GM19452 (cell line): Measurements from ENCODE around the gene DCTN1.
A peak's percentile ranks its signal among the peaks of the same experiment; 100 is the strongest.

Experiments used
- ATAC-seq: cut with Tn5 transposase; IDR thresholded peaks from one replicate; pipeline ENCODE4 v1.9.1; 2021; ENCODE audit not compliant: unreplicated experiment

Gene DCTN1

DNA sequence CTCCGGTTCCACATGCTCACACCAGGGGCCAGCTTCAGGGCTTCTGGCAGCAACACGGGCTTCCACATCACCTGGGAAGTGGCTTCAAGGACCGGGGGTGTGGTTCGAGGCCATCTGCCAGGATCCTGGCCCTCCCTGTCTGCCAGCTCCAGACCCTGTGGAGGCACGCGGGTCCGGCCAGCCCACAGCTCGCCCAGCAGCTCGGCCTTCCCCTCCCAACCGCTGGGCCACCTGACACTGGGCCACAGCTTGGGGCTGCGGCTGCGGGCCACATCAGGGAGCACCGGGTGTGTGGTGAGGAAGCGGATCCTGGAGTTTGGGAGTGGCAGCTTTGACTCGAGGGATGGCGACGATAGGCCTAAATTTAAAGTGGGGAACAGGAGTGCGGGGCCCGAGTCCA is 34.3 kb upstream of the DCTN1 start:
- ATAC-seq = no peak

DNA sequence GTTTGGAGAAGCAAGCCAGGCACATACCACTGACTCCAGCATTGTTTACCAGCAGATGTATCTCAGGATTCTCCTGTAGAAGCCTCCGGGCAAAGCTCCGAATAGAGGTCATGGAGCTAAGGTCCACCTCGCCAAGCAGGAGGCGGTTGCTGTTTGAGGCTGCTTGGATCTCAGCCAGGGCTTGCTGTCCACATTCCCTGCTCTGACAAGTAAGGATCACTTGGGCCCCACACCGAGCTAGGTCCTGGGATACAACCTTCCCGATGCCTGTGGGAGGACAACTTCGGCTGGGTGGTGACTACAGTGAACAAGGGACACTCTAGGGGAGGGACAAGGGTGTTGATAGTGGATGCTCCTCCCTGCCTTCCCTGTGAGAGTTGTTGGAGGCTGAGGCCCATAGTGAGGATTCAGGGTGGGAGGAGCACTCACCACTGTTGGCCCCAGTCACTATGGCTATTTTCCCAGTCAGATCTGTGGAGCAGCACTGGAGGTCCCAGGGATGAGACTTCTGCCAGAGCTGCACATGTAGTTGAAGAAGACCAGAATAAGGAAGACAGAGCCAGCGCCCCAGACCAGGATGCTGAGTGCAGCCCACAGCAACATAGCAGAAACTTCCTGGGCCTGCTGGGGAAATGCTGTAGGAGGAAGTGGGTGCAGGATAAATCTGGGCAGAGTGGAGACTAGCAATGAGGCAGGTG is 33.0 kb upstream of the DCTN1 start:
- ATAC-seq = no peak

DNA sequence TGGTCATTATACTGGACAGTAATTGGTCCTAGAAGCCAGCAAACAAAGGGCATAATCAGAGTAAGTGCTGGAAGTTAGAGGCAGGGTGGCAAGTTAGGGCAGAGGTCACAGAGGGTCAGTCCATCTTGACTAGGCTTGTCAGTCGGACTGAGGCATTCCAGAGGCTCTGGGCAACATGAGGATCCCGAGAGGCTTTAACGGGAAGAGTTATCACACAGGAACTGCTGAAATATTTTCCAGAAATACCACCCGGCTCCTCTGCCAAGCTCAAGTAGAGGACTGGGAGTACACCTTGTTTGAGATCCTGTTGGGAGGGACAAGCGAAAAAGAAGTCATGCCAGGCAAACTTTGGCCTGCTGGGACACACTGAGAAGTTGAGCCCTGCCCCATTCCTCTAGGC is 27.6 kb upstream of the DCTN1 start:
- ATAC-seq = no peak

DNA sequence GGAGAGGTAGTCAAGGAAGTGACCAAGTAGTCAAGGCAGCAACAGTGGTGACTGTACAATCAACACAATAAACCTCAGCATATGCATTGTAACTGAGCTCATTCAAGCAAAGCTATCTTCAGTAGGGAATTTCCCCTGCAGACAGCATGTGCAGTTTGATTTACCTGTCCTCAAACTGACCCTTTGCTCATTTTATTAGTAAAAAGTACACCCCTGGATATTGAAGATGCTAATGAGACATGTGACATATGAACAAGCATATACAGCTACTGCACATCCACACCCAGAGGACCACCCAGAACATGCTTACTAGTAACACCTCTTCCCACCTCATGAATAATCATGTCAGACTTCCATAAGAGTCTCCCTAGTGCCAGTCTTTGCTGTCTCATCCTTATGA is 25.9 kb upstream of the DCTN1 start:
- ATAC-seq = no peak

DNA sequence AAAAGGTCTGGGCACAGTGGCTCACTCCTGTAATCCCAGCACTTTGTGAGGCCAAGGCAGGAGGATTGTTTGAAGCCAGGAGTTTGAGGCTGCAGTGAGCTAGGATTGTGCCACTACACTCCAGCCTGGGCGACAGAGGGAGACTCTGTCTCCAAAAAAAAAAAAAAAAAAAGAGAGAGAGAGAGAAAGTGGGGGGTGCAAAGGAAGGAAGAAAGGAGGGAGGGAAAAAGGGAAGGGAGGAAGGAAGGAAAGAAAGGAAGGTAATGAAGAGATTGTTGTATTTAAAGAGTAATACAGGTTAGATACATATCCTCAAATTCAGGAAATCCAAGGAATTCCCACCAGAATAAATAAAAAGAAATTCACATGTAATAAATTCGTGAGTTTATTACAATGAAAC is 21.8 kb upstream of the DCTN1 start:
- no peak for ATAC-seq

DNA sequence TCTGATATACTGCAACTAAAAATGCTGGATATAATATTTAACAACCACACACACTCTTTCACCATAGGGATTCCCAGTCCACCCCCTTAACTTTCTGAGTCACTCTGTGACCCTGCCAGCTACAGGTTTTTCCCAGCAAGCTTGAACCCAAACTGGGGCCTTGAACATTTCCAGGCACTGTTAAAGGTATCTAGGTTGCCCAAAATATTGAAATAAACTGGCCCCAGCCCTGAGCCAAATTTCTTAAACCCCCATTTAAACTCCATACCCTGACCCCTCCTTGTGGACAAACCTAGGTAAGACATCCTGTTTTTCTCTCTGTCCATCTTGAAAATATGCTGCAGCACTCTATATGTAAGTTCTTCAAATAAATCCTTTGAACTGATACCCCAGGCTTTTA is 19.7 kb upstream of the DCTN1 start:
- no peak for ATAC-seq

DNA sequence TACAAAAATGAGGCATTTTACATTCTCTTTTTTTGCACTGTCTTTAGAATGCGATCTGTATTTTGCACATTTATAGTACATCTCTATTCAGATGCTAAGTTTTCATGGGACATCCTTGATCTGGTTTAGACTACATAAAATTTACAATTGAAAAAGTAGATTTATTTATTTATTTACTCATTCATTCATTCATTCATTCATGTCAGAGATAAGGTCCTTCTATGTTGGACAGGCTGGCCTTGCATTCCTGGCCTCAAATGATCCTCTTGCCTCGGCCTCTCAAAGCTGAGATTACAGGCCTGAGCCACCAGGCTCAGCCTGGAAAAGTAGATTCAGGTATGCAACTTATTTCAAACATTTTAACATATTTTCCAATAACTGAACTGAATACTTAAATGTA is 16.0 kb upstream of the DCTN1 start:
- ATAC-seq = no peak

DNA sequence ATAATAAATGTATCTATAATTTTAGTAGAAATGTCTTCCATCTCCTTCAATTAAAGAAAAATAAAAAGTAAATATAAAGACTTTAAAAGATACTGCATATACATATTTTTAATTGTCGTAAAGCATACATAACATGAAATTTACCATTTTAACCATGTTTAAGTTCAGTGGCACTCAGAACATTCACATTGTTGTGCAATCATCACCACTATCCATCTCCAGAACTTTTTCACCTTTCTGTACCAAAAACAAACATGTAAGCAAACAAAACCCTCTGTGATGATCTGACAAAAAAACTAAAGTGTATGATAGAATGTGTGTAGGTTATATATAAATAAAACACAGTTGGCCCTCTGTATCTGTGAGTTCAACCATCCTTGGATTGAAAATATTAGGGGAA is 13.4 kb upstream of the DCTN1 start:
- ATAC-seq = no peak

DNA sequence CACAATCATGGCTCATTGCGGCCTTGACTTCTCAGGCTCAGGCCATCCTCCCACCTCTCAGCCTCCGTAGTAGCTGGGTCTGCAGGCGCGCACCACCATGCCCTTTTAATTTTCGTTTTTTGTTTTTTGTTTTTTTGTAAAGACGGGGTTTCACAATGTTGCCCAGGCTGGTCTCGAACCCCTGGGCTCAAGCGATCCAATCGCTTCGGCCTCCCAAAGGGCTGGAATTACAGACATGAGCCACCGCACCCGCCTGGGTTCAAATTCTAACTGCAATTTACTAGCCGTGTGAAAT is 12.3 kb upstream of the DCTN1 start:
- no peak for ATAC-seq

DNA sequence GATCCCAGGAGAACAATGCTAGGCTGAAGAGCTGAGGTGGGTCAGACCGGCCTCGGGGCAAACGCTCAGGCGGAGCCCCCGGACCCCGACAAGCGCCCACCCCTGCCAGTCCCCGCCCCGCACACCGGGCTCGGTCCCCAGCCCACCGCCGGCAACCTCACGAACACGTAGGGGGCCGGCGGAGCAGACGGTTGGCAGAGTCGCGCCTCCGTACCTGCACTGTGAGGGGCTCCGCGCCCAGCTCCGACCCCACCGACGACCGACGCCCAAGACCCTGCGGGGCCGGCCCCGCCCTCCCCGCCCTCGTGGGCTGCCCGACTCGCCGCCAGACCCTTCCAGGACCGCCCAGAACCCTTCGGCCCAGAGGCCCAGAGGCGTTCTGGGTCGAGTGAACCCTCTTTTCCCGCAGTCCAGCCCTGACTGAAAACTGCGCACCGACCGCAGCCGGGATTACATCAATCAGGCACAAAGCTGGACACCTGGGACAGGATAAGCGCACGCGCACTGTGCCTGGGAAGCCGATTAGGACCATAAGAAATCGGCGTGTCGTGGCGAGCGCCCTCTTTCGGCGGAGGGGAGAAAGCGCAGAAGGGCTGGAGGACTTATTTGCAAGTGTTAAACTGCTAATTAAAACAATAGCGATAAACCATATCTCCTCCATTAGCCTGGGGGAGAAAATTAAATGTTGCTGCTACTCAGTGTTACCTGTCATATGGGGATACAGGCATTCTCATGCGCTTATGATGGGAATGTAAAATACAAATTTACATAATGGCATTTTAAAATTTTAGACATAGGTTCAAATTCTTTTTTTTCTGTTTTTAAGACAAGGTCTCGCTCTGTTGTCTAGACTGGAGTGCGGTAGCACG is 11.7 kb upstream of the DCTN1 start:
- ATAC-seq = peak; percentile 63

DNA sequence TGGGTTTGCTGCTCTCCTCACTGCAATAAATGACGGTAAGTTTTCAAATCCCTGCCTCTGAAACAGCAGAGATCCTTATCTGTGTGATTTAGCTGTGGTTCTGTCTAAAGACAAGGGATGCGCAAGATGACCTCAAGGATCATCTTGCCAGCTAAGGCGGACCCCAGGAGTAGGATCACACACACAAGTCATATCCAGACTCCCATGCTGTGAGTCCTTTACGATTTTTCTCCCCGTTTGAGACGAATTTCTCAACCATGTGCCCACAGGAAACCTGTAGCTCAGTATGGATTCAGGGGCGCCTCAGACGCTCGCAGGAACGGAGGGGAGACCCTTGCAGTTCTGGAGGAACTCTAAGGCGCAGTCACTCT is 11.1 kb upstream of the DCTN1 start:
- ATAC-seq = peak; percentile 33

DNA sequence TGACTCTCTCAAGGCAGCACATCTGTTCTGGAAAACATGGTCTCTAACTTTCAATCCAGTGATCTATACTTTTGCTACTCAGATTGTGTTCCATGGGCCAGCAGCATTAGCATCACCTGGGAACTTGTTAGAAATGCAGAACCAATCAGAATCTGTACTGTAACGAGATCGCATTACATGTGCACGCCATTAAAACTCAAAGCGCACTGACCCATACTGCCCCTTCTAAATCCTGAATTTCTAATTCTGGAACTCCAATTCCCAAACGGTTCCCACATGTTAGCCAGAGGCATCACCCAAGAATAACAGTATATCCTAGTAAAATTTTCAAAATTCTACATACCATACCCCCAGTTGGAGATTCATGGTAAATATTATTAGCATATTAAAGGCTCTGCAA is 10.5 kb upstream of the DCTN1 start:
- ATAC-seq = no peak

DNA sequence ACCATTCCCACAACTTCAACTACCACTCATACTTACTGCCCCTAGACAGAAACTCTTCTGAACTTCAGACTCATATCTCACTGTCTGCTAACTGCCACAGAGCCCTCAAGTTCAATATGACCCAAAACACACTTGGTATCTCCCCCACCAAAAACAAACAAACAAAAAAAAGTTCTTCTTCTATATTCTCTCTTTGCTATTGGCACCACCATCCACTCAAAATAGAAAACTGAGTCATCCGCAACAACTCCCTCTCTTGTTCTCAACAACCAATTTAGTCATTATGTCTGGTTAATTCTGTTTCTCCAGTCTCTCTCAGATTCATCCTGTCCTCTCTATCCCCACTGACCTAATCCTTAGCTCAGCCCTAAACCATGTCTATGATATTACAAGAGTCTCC is 7.2 kb upstream of the DCTN1 start:
- no peak for ATAC-seq

DNA sequence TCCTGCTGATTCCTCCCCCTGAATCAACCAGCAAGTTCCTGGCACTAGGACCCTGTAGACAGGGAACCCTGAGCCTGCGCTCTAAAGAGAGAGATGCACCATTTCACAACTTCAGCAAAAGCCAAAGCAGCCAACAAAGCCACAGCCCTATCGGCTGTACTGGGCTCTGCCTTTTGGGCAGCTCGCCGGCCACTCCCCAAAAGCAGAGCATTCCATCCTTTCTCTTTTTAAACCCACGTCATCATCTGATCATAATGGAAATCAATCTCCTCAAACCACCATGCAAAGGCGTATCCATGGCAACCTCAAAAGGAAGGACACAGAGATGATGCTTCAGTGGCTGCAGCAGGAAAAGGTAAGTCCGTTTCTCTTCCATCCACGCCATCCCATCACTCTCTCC is 5.3 kb upstream of the DCTN1 start:
- ATAC-seq = no peak

DNA sequence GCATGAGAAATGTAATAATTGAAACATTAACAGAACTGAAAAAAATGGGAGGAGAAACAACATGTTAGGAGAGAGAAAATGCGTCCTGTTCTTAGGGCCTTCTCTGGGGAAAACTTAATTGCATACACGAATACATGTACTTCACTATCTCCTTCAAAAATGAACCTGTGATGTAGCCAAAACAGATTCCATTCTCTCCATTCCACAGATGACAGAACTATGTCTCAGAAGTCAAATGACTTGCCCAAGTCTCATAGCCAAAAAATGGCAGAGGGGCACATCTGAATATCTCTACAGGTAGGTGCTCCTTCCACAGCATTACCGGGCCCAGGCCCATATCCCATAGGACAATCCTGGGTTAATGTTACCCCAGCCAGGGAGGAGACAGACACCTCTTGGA is 3.9 kb upstream of the DCTN1 start:
- no peak for ATAC-seq

DNA sequence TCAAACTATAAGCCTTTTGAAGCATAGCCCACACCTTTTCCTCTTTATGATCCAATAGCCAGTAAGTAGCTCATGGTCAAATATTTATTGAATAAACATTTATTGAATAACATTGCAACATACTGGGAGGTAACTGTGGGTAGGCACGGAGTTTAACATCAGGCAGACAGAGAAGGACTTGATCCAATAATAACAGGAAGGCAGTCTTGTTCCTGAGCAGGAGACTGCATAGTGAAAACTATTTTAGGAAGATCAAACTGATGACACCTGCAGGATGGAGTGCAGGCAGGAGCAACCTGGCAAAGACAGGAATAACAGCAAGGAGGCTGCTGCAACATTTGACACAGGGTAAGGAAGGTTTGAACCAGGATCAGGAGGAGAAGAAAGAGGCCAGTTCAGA is 3.1 kb upstream of the DCTN1 start:
- no peak for ATAC-seq

DNA sequence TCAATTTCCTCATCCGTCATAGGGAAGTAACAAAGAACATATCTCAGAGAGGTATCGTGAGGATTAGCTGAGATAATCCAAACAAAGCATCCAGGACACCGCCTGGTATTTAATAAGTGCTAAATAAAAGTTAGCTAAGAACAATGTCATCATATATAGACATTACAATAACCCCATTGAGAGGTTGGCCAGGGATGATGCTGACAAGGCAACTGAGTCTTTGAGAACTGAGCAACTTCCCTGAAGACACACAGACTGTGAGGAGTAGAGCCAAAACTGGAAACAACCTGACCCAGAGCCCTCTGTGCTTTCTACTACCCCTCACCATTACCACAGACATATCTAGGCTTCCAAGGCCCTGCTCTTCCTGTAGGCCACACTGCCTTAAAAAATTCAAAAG is 1.6 kb upstream of the DCTN1 start:
- no peak for ATAC-seq

DNA sequence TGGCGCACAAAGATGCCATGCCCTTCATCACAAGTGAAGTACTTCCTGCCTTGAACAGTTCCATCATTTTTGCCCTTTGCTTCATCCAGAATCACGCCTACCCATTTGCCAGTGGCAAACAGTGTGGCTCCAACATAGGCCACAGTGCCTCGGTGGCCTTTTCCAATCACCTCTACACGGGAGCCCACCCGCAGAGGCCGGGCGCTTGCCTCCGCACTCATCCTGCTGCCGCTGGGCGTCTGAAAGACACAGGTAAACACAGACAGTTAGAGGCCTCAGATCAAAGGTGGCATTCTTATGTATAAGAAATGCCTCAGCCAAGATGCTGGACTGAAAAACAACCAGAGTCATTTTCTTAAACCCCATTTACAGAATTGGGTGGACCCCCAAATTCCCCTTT is 2.1 kb downstream of the DCTN1 start:
- ATAC-seq = no peak

DNA sequence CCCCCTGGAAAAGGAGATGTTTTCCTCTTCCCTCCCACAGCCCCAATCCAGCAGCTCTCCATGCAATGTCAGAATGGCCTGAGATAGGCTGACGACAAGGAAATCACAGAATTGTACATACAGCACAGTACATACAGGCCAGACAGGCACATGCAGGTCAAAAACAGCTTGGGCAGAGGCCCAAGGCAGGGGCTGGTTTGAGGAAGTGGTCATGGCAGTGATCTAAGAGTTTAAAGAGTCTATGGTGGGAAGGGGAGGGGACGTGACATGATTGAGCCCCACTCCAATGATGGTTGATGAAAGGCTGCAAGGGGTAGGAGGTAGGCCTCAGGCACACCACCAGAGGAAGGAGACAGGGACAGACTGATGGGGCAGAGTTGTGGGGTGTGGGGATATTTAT is 4.3 kb downstream of the DCTN1 start:
- ATAC-seq = no peak

DNA sequence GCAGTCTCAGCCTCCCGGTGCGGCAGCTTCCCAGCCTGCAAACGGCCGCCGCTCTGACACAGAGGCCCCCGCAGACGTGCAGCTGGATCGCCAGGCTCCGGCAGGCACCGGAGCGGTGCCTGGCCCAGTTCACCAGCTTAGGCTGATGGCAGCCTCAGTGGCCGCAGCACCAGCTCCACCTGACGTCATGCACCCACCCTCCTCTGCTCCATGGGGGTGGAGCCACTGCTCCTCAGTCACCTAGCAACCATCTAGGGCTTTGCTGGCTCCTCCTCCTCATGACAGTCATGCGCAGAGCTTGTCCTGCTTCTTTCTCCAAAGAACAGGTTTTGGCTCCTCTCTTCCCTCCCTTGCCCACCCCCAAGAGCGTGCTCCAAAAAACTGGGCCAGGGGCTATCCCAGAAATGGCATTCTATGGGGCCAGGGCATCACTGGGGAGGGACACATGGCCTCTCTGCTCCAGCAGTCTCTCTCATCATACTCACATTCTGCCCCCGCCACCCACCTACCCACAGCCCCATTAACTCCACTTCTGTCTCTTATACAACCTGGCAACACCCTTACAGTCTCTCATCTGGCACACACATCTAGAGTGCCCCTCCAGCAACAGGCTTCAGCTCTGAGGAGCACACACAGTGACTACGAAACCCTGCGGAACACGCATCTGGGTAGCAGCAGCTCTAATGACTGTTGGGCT is 5.5 kb downstream of the DCTN1 start:
- ATAC-seq = no peak

DNA sequence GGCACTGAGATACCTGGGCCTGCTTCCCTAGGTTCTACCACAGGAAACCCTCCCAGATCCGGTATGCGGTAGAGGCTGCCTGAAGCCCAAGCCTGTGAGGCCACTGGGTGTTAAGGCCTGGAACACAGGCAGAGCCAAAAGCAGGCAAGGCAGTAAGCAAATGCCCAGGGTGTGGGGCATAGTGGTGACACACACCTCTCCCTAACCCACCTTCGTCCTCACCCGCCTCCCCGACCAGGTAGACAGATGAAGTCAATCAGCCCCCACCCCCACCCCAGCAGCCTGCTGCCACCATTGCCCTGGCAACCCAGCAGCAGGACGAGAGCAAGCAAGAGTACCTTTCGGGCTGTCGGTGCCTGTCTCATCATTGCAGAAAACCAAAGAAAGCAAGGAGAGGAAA is 6.1 kb downstream of the DCTN1 start:
- no peak for ATAC-seq

DNA sequence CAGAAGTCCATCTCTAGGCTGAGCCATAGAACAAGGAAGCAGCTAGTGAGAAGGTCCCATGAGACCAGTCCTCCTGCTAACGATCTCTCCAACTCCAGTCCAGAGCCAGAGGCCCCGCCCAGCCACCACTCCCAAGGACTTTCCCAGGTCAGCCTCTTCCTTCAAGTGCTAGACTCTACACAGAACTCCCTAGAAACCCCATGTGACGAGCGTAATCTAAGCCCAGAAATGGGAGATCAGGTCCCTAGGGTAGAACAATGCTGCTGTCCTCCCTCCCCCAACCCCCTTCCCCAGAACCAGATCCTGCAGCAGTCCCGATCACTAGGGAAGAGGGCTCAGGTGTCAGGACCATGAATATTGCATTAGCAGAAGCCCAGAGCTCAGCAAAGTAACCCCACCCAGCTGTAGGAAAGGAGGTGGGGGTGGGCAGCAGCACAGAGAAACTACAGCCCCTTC is 6.9 kb downstream of the DCTN1 start:
- no peak for ATAC-seq
